HepG2 (cell line): Measurements from ENCODE around the gene PLXNA4.

Experiments used
- ETS1 ChIP-seq: sonication (generic); formaldehyde crosslinking; IDR thresholded peaks from 2 replicates; pipeline ENCODE4 v1.4.0; 2020; ENCODE audit warnings: missing genetic modification reagents
- USF2 ChIP-seq, 2 experiments: sonication (generic) in 1 of 2; formaldehyde crosslinking in 1 of 2; IDR thresholded peaks; 2 replicates each; pipeline versions ENCODE4 v1.5.1 to v1.6.1; 2011 to 2020; ENCODE audit warnings: borderline replicate concordance in 1 of 2, low read depth in 1 of 2, low read length in 1 of 2, mild to moderate bottlenecking in 1 of 2, missing genetic modification reagents in 1 of 2, moderate library complexity in 1 of 2
- ZBTB40 ChIP-seq, 2 experiments: fragments of 450-650 bp in 1 of 2; sonication (generic) in 1 of 2; formaldehyde crosslinking in 1 of 2; IDR thresholded peaks; 2 replicates each; pipeline versions ENCODE4 v1.6.1 to v1.8.0; 2016 to 2022; ENCODE audit warnings: antibody characterized with exemption in 1 of 2, mild to moderate bottlenecking in 1 of 2, missing genetic modification reagents in 1 of 2
- ZFP91 ChIP-seq: sonication (generic); formaldehyde crosslinking; IDR thresholded peaks from 2 replicates; pipeline ENCODE4 v1.9.0; 2022; ENCODE audit warnings: missing genetic modification reagents, mild to moderate bottlenecking, borderline replicate concordance

- TF ChIP-seq ETS1 (no peak), USF2 (IDR thresholded peaks at IDR 0.05; ENCODE audit: low read depth, low read length) (no peak), USF2 (CRISPR knock-in tag; IDR thresholded peaks at IDR 0.05; ENCODE audit: borderline replicate concordance) (no peak), ZBTB40 (IDR thresholded peaks at IDR 0.05) (no peak), ZBTB40 (CRISPR knock-in tag; IDR thresholded peaks at IDR 0.05) (no peak), ZFP91 (CRISPR knock-in tag) (no peak)
Observed at GRCh38 chr7:132501956-132502355, 74.3 kb downstream of the PLXNA4 start.
